ENCODE measurements around the gene ZNF594. TPM values are rescaled to one million over a fixed set of nuclear protein-coding genes. Genes with fewer than 3 reads are reported as not detected.

ZNF594 gene
- total and polyA plus RNA-seq, 2 of the 13 experiments (the other 11 are each of a cell fraction or from before 2014, with no cell fraction given): 2.9 to 9.6 TPM

- TF ChIP-seq GABPA (IDR thresholded peaks at IDR 0.05; ENCODE audit: low read depth, low read length): no peak
- peak; percentile 23; the same call in 1 of the 2 replicates for TF ChIP-seq GABPA (CRISPR knock-in tag; IDR thresholded peaks at IDR 0.05; ENCODE audit: low read depth)
- TF ChIP-seq, protein P1, sequence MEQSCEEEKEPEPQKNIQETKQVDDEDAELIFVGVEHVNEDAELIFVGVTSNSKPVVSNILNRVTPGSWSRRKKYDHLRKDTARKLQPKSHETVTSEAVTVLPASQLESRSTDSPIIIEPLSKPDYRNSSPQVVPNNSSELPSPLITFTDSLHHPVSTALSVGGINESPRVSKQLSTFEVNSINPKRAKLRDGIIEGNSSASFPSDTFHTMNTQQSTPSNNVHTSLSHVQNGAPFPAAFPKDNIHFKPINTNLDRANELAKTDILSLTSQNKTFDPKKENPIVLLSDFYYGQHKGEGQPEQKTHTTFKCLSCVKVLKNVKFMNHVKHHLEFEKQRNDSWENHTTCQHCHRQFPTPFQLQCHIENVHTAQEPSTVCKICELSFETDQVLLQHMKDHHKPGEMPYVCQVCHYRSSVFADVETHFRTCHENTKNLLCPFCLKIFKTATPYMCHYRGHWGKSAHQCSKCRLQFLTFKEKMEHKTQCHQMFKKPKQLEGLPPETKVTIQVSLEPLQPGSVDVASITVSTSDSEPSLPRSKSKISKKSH (CRISPR knock-in tag; IDR thresholded peaks at IDR 0.05; ENCODE audit: borderline replicate concordance): no peak
- TF ChIP-seq ATF7 (IDR thresholded peaks at IDR 0.05): no peak
- no peak for TF ChIP-seq ATF7 (CRISPR knock-in tag; IDR thresholded peaks at IDR 0.05)
- TF ChIP-seq PLSCR1 (CRISPR knock-in tag; IDR thresholded peaks at IDR 0.05; ENCODE audit: borderline replicate concordance): no peak
- TF ChIP-seq ZSCAN22 (CRISPR knock-in tag; IDR thresholded peaks at IDR 0.05): no peak
- TF ChIP-seq ZNF703 (CRISPR knock-in tag; IDR thresholded peaks at IDR 0.05; ENCODE audit: borderline replicate concordance): no peak
- TF ChIP-seq, protein P2, sequence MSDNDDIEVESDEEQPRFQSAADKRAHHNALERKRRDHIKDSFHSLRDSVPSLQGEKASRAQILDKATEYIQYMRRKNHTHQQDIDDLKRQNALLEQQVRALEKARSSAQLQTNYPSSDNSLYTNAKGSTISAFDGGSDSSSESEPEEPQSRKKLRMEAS (IDR thresholded peaks at IDR 0.05): no peak
- peak; percentile 15; the same call in 1 of the 2 replicates for TF ChIP-seq ERF (CRISPR knock-in tag; IDR thresholded peaks at IDR 0.05)
- TF ChIP-seq, protein P3, sequence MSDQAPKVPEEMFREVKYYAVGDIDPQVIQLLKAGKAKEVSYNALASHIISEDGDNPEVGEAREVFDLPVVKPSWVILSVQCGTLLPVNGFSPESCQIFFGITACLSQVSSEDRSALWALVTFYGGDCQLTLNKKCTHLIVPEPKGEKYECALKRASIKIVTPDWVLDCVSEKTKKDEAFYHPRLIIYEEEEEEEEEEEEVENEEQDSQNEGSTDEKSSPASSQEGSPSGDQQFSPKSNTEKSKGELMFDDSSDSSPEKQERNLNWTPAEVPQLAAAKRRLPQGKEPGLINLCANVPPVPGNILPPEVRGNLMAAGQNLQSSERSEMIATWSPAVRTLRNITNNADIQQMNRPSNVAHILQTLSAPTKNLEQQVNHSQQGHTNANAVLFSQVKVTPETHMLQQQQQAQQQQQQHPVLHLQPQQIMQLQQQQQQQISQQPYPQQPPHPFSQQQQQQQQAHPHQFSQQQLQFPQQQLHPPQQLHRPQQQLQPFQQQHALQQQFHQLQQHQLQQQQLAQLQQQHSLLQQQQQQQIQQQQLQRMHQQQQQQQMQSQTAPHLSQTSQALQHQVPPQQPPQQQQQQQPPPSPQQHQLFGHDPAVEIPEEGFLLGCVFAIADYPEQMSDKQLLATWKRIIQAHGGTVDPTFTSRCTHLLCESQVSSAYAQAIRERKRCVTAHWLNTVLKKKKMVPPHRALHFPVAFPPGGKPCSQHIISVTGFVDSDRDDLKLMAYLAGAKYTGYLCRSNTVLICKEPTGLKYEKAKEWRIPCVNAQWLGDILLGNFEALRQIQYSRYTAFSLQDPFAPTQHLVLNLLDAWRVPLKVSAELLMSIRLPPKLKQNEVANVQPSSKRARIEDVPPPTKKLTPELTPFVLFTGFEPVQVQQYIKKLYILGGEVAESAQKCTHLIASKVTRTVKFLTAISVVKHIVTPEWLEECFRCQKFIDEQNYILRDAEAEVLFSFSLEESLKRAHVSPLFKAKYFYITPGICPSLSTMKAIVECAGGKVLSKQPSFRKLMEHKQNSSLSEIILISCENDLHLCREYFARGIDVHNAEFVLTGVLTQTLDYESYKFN (CRISPR knock-in tag; conservative IDR thresholded peaks at IDR 0.05): no peak
- TF ChIP-seq ELK4 (CRISPR knock-in tag; IDR thresholded peaks at IDR 0.05; ENCODE audit: borderline replicate concordance): no peak
- TF ChIP-seq, protein P4, sequence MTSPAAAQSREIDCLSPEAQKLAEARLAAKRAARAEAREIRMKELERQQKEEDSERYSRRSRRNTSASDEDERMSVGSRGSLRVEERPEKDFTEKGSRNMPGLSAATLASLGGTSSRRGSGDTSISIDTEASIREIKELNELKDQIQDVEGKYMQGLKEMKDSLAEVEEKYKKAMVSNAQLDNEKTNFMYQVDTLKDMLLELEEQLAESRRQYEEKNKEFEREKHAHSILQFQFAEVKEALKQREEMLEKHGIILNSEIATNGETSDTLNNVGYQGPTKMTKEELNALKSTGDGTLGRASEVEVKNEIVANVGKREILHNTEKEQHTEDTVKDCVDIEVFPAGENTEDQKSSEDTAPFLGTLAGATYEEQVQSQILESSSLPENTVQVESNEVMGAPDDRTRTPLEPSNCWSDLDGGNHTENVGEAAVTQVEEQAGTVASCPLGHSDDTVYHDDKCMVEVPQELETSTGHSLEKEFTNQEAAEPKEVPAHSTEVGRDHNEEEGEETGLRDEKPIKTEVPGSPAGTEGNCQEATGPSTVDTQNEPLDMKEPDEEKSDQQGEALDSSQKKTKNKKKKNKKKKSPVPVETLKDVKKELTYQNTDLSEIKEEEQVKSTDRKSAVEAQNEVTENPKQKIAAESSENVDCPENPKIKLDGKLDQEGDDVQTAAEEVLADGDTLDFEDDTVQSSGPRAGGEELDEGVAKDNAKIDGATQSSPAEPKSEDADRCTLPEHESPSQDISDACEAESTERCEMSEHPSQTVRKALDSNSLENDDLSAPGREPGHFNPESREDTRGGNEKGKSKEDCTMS (CRISPR knock-in tag; conservative IDR thresholded peaks at IDR 0.05): no peak
- TF ChIP-seq TEAD2 (CRISPR knock-in tag; IDR thresholded peaks at IDR 0.05): no peak
- no peak for TF ChIP-seq ATF6 (CRISPR knock-in tag; conservative IDR thresholded peaks at IDR 0.05)
- TF ChIP-seq HIVEP1 (CRISPR knock-in tag; IDR thresholded peaks at IDR 0.05): no peak
These were observed 45.9 kb upstream of the ZNF594 start (continued) for GRCh38 chr17:5237541-5238016.
